ENCODE measurements around the gene RAP1GAP2.

DNA sequence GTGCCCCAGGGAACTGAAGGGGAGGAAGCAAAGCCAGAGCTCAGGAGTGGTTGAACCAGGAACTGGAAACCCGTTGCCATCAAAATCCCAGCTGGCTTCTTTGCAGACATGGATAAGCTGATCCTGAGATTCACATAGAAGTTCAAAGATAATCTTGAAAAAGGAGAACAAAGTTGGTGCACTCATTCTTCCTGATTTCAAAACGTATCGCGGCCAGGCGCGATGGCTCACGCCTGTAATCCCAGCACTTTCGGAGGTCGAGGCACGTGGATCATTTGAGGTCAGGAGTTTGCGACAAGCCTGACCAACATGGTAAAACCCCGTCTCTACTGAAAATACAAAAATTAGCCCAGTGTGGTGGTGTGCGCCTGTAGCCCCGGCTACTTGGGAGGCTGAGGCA lies 7.1 kb downstream of the RAP1GAP2 start:
- TF ChIP-seq, protein P1, sequence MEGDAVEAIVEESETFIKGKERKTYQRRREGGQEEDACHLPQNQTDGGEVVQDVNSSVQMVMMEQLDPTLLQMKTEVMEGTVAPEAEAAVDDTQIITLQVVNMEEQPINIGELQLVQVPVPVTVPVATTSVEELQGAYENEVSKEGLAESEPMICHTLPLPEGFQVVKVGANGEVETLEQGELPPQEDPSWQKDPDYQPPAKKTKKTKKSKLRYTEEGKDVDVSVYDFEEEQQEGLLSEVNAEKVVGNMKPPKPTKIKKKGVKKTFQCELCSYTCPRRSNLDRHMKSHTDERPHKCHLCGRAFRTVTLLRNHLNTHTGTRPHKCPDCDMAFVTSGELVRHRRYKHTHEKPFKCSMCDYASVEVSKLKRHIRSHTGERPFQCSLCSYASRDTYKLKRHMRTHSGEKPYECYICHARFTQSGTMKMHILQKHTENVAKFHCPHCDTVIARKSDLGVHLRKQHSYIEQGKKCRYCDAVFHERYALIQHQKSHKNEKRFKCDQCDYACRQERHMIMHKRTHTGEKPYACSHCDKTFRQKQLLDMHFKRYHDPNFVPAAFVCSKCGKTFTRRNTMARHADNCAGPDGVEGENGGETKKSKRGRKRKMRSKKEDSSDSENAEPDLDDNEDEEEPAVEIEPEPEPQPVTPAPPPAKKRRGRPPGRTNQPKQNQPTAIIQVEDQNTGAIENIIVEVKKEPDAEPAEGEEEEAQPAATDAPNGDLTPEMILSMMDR (IDR thresholded peaks at IDR 0.05): no peak
- TF ChIP-seq POLR2A (IDR thresholded peaks at IDR 0.05) (no peak), POLR2AphosphoS5 (IDR thresholded peaks at IDR 0.05) (no peak)
